ENCODE data around the gene ILF3. TPM values are rescaled to one million over a fixed set of nuclear protein-coding genes. Genes with fewer than 3 reads are reported as not detected.

ILF3 gene
- total and polyA plus RNA-seq, 10 of the 15 experiments (the other 5 are each of a cell fraction or from before 2014, with no cell fraction given) = 28.1 to 383 (median 176) TPM

- ATAC-seq (no peak), DNase-seq (ENCODE audit: low read depth, low spot score) (no peak), FAIRE-seq (no peak)
- TF ChIP-seq POLR2A (IDR thresholded peaks at IDR 0.05; ENCODE audit: low read depth, low read length) (peak; percentile 71), ZNF274 (IDR thresholded peaks at IDR 0.05; ENCODE audit: insufficient read depth, insufficient read length) (no peak), POLR2AphosphoS5 (IDR thresholded peaks at IDR 0.05; ENCODE audit: low read length) (peak; percentile 6; the same call in 1 of the 2 replicates)
- in situ Hi-C loops (cut with MboI) = no loop called here
- Histone ChIP-seq H4K20me1 (ENCODE audit: control insufficient read depth, insufficient read depth) (peaks cover 2% of the 10 kb centered on the region; the same call in 1 of the 2 replicates), H3K27ac (ENCODE audit: control insufficient read depth, insufficient read depth) (no peak overlapping the region), H2AFZ (ENCODE audit: control insufficient read depth, low read depth, low read length) (no peak overlapping the region), H3K9me3 (replicated peaks; ENCODE audit: control insufficient read depth, insufficient read depth, low read length) (no peaks in the 10 kb centered on the region), H3K79me2 (ENCODE audit: control insufficient read depth, insufficient read depth, low read length) (no peaks in the 10 kb centered on the region), H3K4me1 (ENCODE audit: control insufficient read depth, insufficient read depth, low read length) (no peaks in the 10 kb centered on the region), H3K9ac (ENCODE audit: control insufficient read depth, insufficient read depth, low read length) (no peak overlapping the region), H3K27me3 (replicated peaks in 1 of 2; ENCODE audit: control insufficient read depth in 2 of 2, insufficient read depth in 2 of 2, low read length in 1 of 2) (no peaks in the 10 kb centered on the region), H3K4me2 (ENCODE audit: control insufficient read depth, insufficient read depth) (no peak overlapping the region), H3K4me3 (no peak overlapping the region), H3K36me3 (ENCODE audit: control insufficient read depth in 2 of 2, insufficient read depth in 2 of 2, low read length in 1 of 2) (peaks cover 60 to 75% of the 10 kb centered on the region in 2 experiments)
- no TSS peak for BruUV-seq (replicated peaks)
- SMC1A ChIA-PET (ENCODE audit: uncharacterized antibody, unreplicated experiment) = no interaction called here
- intact Hi-C loops (cut with micrococcal nuclease; ENCODE audit: unreplicated experiment) = no loop called here
- 89% methylated on average over 15 of the region's 15 CpGs for WGBS (ENCODE audit: insufficient coverage, insufficient replicate concordance, low lambda C conversion rate, missing lambda C conversion rate)
- RAD21 ChIA-PET (ENCODE audit: unreplicated experiment) = no interaction called here
- POLR2A ChIA-PET = no interaction called here
- CTCF ChIA-PET = interaction anchor here (0.9 to 1.3 kb wide), 3 partner anchors 17 to 101 kb away, joined by 3 to 4 read pairs (median 4); no protein-coding TSS in a partner anchor
Observed at GRCh38 chr19:10682397-10683063, 28.4 kb downstream of the ILF3 start.

GRCh38 chr19:10683064-10683426, 28.9 kb downstream of the ILF3 start:
- no peak for DNase-seq (ENCODE audit: low read depth, low spot score)
- SMC1A ChIA-PET (ENCODE audit: uncharacterized antibody, unreplicated experiment) = no interaction called here
- H3K27ac ChIP-seq (ENCODE audit: control insufficient read depth, insufficient read depth) = no peak overlapping the region
- 96% methylated on average over 15 of the region's 15 CpGs for WGBS (ENCODE audit: insufficient coverage, insufficient replicate concordance, low lambda C conversion rate, missing lambda C conversion rate)
- no peak overlapping the region for H3K4me2 ChIP-seq (ENCODE audit: control insufficient read depth, insufficient read depth)
- no peak overlapping the region for H3K4me3 ChIP-seq
- BruUV-seq (replicated peaks) = no TSS peak
- RAD21 ChIA-PET (ENCODE audit: unreplicated experiment) = no interaction called here
- POLR2A ChIA-PET = no interaction called here
- H2AFZ ChIP-seq (ENCODE audit: control insufficient read depth, low read depth, low read length) = no peak overlapping the region
- in situ Hi-C loops (cut with MboI) = no loop called here
- ATAC-seq = no peak
- CTCF ChIA-PET = interaction anchor here (0.9 kb wide), 1 partner anchor 16 kb away, joined by 3 read pairs; no protein-coding TSS in a partner anchor
- H3K4me1 ChIP-seq (ENCODE audit: control insufficient read depth, insufficient read depth, low read length) = no peaks in the 10 kb centered on the region
- no peak overlapping the region for H3K9ac ChIP-seq (ENCODE audit: control insufficient read depth, insufficient read depth, low read length)
- H3K9me3 ChIP-seq (replicated peaks; ENCODE audit: control insufficient read depth, insufficient read depth, low read length) = no peaks in the 10 kb centered on the region
- intact Hi-C loops (cut with micrococcal nuclease; ENCODE audit: unreplicated experiment) = no loop called here
- TF ChIP-seq E2F4 (IDR thresholded peaks at IDR 0.05; ENCODE audit: low read depth, low read length) (no peak), POLR2AphosphoS5 (IDR thresholded peaks at IDR 0.05; ENCODE audit: low read length) (0 out of 2 replicates have a peak, but pooled peaks have one; percentile 38)
- H4K20me1 ChIP-seq (ENCODE audit: control insufficient read depth, insufficient read depth) = peaks cover 2% of the 10 kb centered on the region; the same call in 1 of the 2 replicates
- H3K36me3 ChIP-seq (ENCODE audit: control insufficient read depth in 2 of 2, insufficient read depth in 2 of 2, low read length in 1 of 2) = peaks cover 57 to 76% of the 10 kb centered on the region in 2 experiments
- no peaks in the 10 kb centered on the region for H3K27me3 ChIP-seq (replicated peaks in 1 of 2; ENCODE audit: control insufficient read depth in 2 of 2, insufficient read depth in 2 of 2, low read length in 1 of 2)
- no peaks in the 10 kb centered on the region for H3K79me2 ChIP-seq (ENCODE audit: control insufficient read depth, insufficient read depth, low read length)
- FAIRE-seq = no peak
